GM19324 (cell line): ENCODE measurements around the gene GPR4.

ENCODE experiments used
- ATAC-seq: cut with Tn5 transposase; IDR thresholded peaks from one replicate; pipeline ENCODE4 v1.9.1; 2021; ENCODE audit warnings: mild to moderate bottlenecking, moderate library complexity; ENCODE audit not compliant: unreplicated experiment, low FRiP score

The GPR4 gene

DNA sequence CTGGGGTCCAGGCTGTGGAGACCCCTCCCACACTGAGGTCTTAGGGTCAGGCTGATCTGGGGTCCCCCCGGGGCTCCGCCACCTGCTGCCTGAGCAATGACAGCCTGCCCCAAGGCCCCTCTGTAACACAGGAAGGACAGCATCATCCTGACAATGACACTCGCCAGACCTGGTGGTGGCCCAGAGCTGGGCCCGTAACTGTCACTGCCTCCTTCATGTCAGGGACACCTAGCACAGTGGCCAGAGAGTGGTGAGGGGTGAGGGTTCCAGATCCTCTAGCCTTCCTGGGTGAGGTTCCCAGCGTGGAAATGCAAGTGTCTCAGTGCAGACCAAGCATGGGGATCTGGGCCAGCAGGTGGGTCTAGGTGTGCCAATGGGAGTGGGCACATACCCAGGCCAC, 45.2 kb downstream of the GPR4 start:
- ATAC-seq: no peak

DNA sequence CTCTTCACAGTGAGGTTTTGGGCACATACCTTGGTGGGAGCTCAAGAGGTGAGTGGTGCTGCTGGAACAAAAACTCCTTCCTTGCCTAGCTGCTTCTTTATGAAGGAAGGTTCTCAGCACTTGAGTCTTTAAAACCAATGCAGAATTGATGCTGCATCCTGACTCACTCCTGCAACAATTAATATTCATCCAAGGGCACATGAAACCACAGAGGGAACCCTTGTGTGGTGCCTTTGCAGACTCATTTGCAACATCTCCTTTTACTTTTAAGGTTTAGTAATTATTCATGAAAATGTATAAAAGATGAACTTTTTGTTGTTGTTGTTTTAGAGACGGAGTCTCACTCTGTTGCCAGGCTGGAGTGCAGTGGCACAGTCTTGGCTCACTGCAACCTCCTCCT, 47.5 kb downstream of the GPR4 start:
- ATAC-seq: no peak

GRCh38 chr19:45553464-45553863, 48.5 kb downstream of the GPR4 start:
- ATAC-seq: no peak

- no peak for ATAC-seq
These were observed 53.9 kb downstream of the GPR4 start for GRCh38 chr19:45547965-45548609.

- no peak for ATAC-seq
These were observed 54.7 kb downstream of the GPR4 start for GRCh38 chr19:45547211-45547770.

- no peak for ATAC-seq
These were observed 59.8 kb downstream of the GPR4 start for GRCh38 chr19:45542234-45542668.
